MCF 10A (cell line): ENCODE measurements around the gene CYP4F3. TPM values are rescaled to one million over a fixed set of nuclear protein-coding genes. Genes with fewer than 3 reads are reported as not detected.
A peak's percentile ranks its signal among the peaks of the same experiment; 100 is the strongest.

Experiments
- BruUV-seq: library from RNA; stranded (reverse); fragments of 400-500 nt; replicated peaks from 2 replicates; lab custom pipeline; 2021; lab: Mats Ljungman, UMichigan
- CTCF ChIA-PET: fragments of 300-600 bp; sonication (Branson Sonifier 250); formaldehyde crosslinking; extraction: SDS; loops from one replicate; lab custom pipeline; 2021; ENCODE audit warnings: antibody characterized with exemption, inconsistent platforms; lab: Yijun Ruan, JAX
- POLR2A ChIA-PET: fragments of 300-600, 350-650 bp; sonication (Branson Sonifier 250); formaldehyde crosslinking; extraction: SDS; loops from one replicate; lab custom pipeline; 2020; ENCODE audit warnings: antibody characterized with exemption, inconsistent platforms; lab: Yijun Ruan, JAX
- DNase-seq: peaks from one replicate; pipeline ENCODE4 v3.0.0-alpha.2; 2018; ENCODE audit not compliant: unreplicated experiment
- H3K27ac Mint-ChIP-seq: one replicate; pipeline ENCODE4 v1.8.0; 2022; ENCODE audit warnings: mild to moderate bottlenecking, low read depth, mixed read lengths; ENCODE audit not compliant: unreplicated experiment
- H3K27me3 Mint-ChIP-seq: one replicate; pipeline ENCODE4 v1.8.0; 2022; ENCODE audit warnings: mixed read lengths; ENCODE audit not compliant: insufficient read depth, unreplicated experiment
- H3K36me3 Mint-ChIP-seq: one replicate; pipeline ENCODE4 v1.8.0; 2022; ENCODE audit warnings: mild to moderate bottlenecking, moderate library complexity, mixed read lengths; ENCODE audit not compliant: insufficient read depth, unreplicated experiment
- H3K4me1 Mint-ChIP-seq: one replicate; pipeline ENCODE4 v1.8.0; 2022; ENCODE audit warnings: mixed read lengths; ENCODE audit not compliant: insufficient read depth, unreplicated experiment
- H3K4me3 Mint-ChIP-seq: one replicate; pipeline ENCODE4 v1.8.0; 2022; ENCODE audit warnings: mild to moderate bottlenecking, moderate library complexity, mixed read lengths; ENCODE audit not compliant: unreplicated experiment
- H3K9me3 Mint-ChIP-seq: one replicate; pipeline ENCODE4 v1.8.0; 2022; ENCODE audit warnings: mixed read lengths; ENCODE audit not compliant: unreplicated experiment
- CTCF ChIP-seq: fragments of 200-600 bp; IDR thresholded peaks from one replicate; pipeline ENCODE4 v1.8.0; 2022; ENCODE audit warnings: antibody characterized with exemption, mild to moderate bottlenecking; ENCODE audit not compliant: unreplicated experiment
- intact Hi-C: fragments of 100-400 bp; cut with micrococcal nuclease; formaldehyde crosslinking; loops from 2 replicates; pipeline ENCODE4 v1.14.1; 2022
- total RNA-seq: library from RNA; stranded (reverse); gene quantifications from 2 replicates; pipeline ENCODE4 v1.2.3, GENCODE V29; 2022

CYP4F3 gene
- total RNA-seq, 1 experiment from 2014 or later = 0.75 TPM

DNA sequence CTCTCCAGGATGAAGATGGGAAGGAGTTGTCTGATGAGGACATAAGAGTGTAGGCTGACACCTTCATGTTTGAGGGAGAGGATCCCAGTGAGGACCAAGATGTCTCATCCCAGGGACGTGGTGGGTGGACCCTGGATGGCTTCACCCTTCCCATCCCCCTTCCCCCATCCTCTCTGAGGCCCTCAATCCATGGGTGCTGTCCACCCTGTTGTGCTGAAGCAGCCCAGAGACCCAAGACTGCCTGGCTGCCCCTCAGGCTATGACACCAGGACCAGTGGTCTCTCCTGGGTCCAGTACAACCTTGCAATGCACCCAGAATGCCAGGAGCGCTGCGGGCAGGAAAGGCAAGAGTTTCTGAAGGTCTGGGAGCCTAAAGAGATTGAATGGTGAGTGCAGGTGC lies 28.7 kb downstream of the CYP4F3 start:
- H3K9me3 Mint-ChIP-seq = peaks cover 5% of the 10 kb centered on the region
- TF ChIP-seq CTCF = no peak
- no peak overlapping the region for H3K27ac Mint-ChIP-seq
- H3K36me3 Mint-ChIP-seq = no peaks in the 10 kb centered on the region
- no peaks in the 10 kb centered on the region for H3K27me3 Mint-ChIP-seq
- DNase-seq = no peak
- ChIA-PET CTCF (no interaction called here), POLR2A (no interaction called here)
- H3K4me1 Mint-ChIP-seq = no peaks in the 10 kb centered on the region
- no peak overlapping the region for H3K4me3 Mint-ChIP-seq
- no TSS peak for BruUV-seq
- intact Hi-C loops = no loop called here

DNA sequence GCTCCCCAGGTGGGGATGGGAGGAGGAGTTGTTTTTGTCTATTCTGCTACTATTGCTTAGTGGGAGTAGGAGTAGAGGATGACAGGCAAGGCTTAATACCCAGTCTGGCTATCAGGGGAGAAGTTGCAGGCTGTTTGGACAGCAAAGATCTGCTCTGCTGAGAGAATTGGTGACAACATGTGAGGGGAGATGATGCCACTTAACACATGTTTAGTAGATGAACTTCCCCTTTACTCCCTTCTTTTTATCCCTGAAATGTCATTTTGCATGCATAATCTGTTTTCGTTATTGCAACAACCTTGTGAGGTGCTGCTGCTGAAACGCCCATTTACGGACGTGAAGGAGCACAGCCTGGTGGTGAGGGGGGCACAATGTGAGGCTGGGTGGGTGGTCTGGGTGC lies 29.2 kb downstream of the CYP4F3 start:
- no peak overlapping the region for H3K4me3 Mint-ChIP-seq
- H3K4me1 Mint-ChIP-seq = no peaks in the 10 kb centered on the region
- CTCF ChIA-PET = no interaction called here
- no peaks in the 10 kb centered on the region for H3K27me3 Mint-ChIP-seq
- POLR2A ChIA-PET = no interaction called here
- intact Hi-C loops = no loop called here
- H3K36me3 Mint-ChIP-seq = no peaks in the 10 kb centered on the region
- peaks cover 10% of the 10 kb centered on the region for H3K9me3 Mint-ChIP-seq
- TF ChIP-seq CTCF = no peak
- no peak overlapping the region for H3K27ac Mint-ChIP-seq
- no peak for DNase-seq
- BruUV-seq = no TSS peak

DNA sequence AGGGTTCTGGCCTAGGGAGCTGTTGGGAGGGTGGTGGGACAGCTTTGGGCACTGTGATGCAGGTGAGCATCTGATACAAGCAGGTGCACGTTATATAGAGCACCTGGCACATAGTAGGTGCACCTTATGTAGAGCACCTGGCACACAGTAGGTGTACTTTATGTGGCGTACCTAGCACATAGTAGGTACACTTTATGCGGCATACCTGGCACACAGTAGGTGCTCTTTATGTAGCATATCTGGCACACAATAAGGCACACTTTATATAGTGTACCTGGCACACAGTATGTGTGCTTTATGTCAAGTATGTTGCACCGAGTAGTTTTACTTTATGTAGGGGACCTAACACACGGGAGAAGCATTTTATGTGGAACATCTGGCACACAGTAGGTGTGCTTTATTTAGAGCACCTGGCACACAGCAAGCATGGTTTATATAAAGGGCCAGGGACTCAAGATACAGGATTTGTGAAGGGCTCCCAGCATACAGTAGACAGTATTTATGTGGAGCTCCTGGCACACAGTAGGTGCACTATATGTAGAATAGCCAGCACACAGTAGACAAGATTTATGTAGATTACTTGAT lies 30.6 kb downstream of the CYP4F3 start:
- intact Hi-C loops = no loop called here
- Mint-ChIP-seq H3K27ac (no peak overlapping the region), H3K4me3 (no peak overlapping the region), H3K4me1 (no peaks in the 10 kb centered on the region), H3K36me3 (no peaks in the 10 kb centered on the region), H3K9me3 (peaks cover 15% of the 10 kb centered on the region), H3K27me3 (no peaks in the 10 kb centered on the region)
- no peak for TF ChIP-seq CTCF
- ChIA-PET CTCF (interaction anchor here (1.0 kb wide), 1 partner anchor 31 kb away, joined by 3 read pairs; no protein-coding TSS in a partner anchor), POLR2A (no interaction called here)
- no TSS peak for BruUV-seq
- no peak for DNase-seq

GRCh38 chr19:15671891-15672579 lies 31.3 kb downstream of the CYP4F3 start:
- Mint-ChIP-seq H3K4me3 (peak overlapping the region; percentile 21), H3K4me1 (no peaks in the 10 kb centered on the region), H3K27ac (peak overlapping the region; percentile 71), H3K27me3 (no peaks in the 10 kb centered on the region), H3K9me3 (peaks cover 22% of the 10 kb centered on the region), H3K36me3 (no peaks in the 10 kb centered on the region)
- CTCF ChIA-PET = interaction anchor here (1.0 kb wide), 1 partner anchor 32 kb away, joined by 3 read pairs; no protein-coding TSS in a partner anchor
- no peak for DNase-seq
- intact Hi-C loops = no loop called here
- POLR2A ChIA-PET = no interaction called here
- no peak for TF ChIP-seq CTCF
- no TSS peak for BruUV-seq
